ENCODE data around the gene PSMG4.

The PSMG4 gene

GRCh38 chr6:3266170-3266569 lies 7.4 kb downstream of the PSMG4 start:
- no peak overlapping the region for H3K4me3 ChIP-seq (replicated peaks; ENCODE audit: low read depth, low read length)
- DNase-seq (ENCODE audit: extremely low read depth, low read depth) = no peak
- no peak for TF ChIP-seq CTCF (IDR thresholded peaks at IDR 0.05; ENCODE audit: low read depth, low read length, missing control alignments)

DNA sequence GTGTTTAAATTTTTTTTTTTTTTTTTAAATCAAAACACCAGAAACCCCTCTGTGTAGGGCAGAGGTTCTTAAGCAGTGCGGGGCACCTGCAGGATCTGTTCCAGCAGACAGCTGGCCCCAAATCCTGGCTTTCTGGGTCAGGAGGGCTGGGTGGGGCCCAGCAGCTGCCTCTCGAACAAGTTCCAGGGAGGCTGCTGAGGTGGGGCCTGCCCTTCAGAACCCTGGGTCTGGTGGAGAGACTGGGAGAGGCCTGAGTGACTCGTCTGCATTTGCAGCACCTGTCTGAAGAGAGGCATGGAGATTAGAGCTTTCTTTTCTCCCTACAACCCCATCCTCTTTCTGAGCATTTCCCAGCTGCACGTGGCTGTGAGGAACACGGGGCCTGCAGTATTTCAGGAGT lies 8.4 kb downstream of the PSMG4 start:
- no peak for DNase-seq (ENCODE audit: extremely low read depth, low read depth)
- TF ChIP-seq CTCF (IDR thresholded peaks at IDR 0.05; ENCODE audit: low read depth, low read length, missing control alignments) = no peak

DNA sequence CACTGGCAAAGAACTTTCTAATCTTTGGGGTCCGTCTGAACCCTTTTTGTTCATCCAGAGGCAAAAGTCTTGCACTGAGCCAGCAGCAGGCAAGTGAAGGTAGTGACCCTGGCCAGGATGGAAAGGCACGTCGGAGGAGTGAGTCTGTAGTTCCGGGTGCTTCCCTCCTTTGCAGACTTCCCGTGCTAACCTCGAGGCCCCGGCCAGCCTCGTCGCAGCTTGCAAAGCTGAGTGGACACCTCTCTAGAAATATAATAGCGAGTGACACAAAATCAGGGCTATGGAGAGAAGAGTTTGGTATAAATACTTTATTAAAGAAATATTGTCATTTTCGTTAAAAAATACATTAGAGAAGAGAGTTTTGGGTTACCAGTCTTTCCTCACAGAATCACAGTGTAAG lies 9.9 kb downstream of the PSMG4 start:
- H3K4me3 ChIP-seq (replicated peaks; ENCODE audit: low read depth, low read length) = no peak overlapping the region
- no peak for DNase-seq (ENCODE audit: extremely low read depth, low read depth)
- TF ChIP-seq CTCF (IDR thresholded peaks at IDR 0.05; ENCODE audit: low read depth, low read length, missing control alignments) = no peak

More for the DNA sequence above, 8.4 kb downstream of the PSMG4 start:
- H3K4me3 ChIP-seq (replicated peaks; ENCODE audit: low read depth, low read length) = no peak overlapping the region

- TF ChIP-seq CTCF (IDR thresholded peaks at IDR 0.05; ENCODE audit: low read depth, low read length, missing control alignments) = no peak
- DNase-seq (ENCODE audit: extremely low read depth, low read depth) = no peak
- no peak overlapping the region for H3K4me3 ChIP-seq (replicated peaks; ENCODE audit: low read depth, low read length)
These were observed 10.7 kb downstream of the PSMG4 start for GRCh38 chr6:3269281-3269975.

DNA sequence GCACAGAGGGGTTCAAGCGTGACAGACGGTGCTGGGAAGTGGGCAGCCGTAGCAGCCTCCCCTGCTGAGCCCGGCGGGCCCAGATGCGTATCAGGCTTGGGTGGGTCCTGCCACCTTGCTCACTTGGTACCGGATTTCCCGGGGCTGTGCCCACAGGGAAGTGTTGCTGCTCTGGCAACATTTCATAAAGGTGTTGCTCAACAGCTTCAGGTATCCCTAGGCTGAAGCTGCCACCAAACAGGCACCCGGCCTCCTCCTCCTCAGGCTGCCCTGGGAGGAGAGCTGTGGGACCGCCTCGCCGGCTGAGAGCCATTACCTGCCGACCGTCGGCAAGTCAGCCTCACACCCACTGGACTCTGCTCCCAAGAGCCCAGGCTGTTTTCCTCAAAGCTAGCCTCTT lies 11.5 kb downstream of the PSMG4 start:
- no peak overlapping the region for H3K4me3 ChIP-seq (replicated peaks; ENCODE audit: low read depth, low read length)
- DNase-seq (ENCODE audit: extremely low read depth, low read depth) = no peak
- no peak for TF ChIP-seq CTCF (IDR thresholded peaks at IDR 0.05; ENCODE audit: low read depth, low read length, missing control alignments)

DNA sequence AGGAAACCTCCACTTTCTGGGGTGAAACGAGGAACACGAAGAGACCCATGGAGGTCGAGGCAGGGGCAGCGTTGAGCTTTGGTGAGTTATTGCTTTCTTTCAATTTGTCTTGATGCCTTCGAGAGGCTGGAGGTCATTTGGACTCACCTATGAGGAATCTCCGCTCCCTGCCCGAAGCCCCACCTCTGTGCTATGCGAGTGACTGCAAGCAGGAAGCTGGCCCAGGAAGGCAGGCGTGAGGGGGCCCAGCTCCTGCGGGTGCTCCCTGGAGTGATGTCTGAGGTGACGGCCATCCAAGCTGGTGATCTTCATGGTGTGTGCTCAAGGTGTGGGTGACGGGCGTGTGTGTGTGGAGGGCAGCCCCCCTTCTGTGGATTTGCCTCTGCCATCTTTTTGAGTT lies 13.0 kb downstream of the PSMG4 start:
- no peak for TF ChIP-seq CTCF (IDR thresholded peaks at IDR 0.05; ENCODE audit: low read depth, low read length, missing control alignments)
- H3K4me3 ChIP-seq (replicated peaks; ENCODE audit: low read depth, low read length) = no peak overlapping the region
- no peak for DNase-seq (ENCODE audit: extremely low read depth, low read depth)
